HG03575 (cell line): ENCODE measurements around the gene CLK2.
"Not testable (repeated sequence)": the region's sequence is repeated elsewhere in the genome, so short reads cannot be mapped to it uniquely, and the experiment has no call there.

Experiments used
- ATAC-seq: cut with Tn5 transposase; IDR thresholded peaks from one replicate; pipeline ENCODE4 v1.9.1; 2021; ENCODE audit not compliant: unreplicated experiment, insufficient number of reproducible peaks, low FRiP score; ENCODE audit errors: extremely low read depth

CLK2 gene

DNA sequence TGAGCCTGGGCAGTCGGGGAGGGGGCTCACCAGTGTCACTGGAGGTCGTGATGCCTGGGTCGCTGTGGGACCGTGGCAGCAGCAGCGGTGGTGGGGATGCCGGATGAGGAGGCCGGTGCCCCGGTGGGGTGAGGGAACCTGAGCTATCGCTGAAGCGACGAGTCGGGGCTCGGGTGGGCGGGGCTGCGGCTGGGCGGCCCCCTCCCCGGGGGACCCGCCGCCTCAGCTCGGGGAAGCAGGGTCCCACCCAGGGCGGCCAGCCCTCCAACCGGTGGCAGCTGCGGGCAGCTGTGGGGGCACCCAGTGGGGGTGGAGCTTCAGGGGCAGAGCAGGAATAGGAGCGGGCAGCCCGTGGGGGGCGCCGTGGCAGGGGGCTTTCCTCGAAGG lies 23.1 kb downstream of the CLK2 start:
- no peak for ATAC-seq

DNA sequence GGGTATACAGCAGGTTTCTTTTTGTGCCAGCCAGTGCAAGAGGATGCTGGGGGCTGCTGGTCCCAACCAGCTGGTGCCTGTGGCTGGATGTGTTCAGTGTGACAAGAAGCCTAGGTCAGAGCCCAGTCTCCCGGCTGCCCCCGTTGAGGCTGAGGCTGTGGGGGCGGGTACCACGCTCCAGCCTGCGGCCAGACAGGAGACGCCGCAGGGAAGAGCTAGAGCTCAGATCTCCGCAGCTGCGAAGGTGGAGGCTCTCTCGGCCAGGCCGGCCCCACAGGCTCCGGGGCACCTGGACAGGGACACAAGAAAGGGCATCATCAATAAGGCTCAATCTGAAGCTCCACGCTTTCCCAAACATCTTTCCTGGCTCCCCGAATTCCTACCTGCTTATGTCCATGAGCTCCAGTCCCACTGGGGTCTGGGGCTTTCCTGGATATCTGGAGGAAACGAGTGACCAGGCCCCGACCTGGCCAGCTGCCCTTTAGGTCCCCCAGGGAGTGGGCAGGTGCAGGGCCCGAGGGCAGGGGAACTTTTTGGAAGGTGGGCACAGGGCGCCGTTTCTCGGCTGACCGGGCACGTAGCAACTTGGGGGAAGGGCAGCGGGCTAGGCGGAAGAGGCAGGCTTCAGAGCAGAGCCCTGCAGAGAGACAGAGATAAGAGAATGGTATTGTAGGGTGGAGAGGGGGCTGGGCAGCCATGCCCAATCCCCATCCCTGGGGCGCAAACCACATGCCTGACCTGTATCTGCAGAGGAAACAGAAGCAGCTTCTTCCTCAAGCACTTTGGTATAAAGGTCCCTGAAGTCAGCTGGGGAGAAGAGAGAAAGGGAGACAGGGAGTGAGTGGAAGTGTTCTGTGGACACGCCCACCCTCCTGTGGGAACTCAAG lies 25.4 kb downstream of the CLK2 start:
- no peak for ATAC-seq

DNA sequence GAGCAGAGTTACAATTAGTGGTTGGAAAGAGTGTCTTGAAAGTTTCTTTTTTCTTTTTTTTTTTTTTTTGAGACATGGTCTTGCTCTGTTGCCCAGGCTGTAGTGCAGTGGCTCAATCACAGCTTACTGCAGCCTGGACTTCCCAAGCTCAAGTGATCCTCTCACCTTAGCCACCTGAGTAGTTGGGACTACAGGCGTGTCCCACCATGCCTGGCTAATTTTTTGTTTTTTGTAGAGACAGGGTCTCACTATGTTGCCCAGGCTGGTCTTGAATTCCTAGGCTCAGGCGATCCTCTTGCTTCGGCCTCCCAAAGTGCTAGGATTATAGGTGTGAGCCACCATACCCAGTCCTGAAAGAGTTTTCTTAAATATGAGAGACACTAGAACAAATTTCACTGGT lies 26.5 kb downstream of the CLK2 start:
- ATAC-seq, result not testable (repeated sequence)

- no peak for ATAC-seq
These were observed 28.2 kb downstream of the CLK2 start for GRCh38 chr1:155245163-155245524.

- peak; percentile 37 for ATAC-seq
These were observed 28.7 kb downstream of the CLK2 start for GRCh38 chr1:155244368-155245162.

GRCh38 chr1:155242805-155243358 lies 30.4 kb downstream of the CLK2 start:
- ATAC-seq, result no peak

DNA sequence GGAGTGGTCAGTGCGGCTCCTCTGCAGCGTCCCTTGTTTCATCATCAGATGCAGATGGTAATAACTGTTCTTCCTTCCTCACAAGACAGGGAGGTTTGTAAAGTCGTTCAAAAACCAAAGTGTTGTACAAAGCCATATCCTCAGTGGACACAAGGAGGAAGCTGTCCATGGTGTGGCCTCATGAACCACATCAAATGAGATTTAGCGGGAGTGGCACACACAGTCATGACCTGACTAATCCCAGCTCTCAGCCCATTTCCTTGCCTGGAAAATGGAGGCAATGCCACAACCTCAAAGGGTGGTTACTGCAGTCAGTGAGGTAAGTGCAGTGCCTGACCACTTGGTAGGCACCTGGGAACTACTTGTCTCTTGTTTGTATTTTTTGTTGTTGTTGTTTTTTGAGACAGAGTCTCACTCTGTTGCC lies 31.5 kb downstream of the CLK2 start:
- ATAC-seq, result no peak

- ATAC-seq, result no peak
These were observed 32.1 kb downstream of the CLK2 start for GRCh38 chr1:155241069-155241679.

GRCh38 chr1:155236451-155236850 lies 36.9 kb downstream of the CLK2 start:
- no peak for ATAC-seq

GRCh38 chr1:155235375-155235774 lies 37.9 kb downstream of the CLK2 start:
- ATAC-seq, result not testable (repeated sequence)

GRCh38 chr1:155233502-155233901 lies 39.8 kb downstream of the CLK2 start:
- ATAC-seq, result not testable (repeated sequence)

DNA sequence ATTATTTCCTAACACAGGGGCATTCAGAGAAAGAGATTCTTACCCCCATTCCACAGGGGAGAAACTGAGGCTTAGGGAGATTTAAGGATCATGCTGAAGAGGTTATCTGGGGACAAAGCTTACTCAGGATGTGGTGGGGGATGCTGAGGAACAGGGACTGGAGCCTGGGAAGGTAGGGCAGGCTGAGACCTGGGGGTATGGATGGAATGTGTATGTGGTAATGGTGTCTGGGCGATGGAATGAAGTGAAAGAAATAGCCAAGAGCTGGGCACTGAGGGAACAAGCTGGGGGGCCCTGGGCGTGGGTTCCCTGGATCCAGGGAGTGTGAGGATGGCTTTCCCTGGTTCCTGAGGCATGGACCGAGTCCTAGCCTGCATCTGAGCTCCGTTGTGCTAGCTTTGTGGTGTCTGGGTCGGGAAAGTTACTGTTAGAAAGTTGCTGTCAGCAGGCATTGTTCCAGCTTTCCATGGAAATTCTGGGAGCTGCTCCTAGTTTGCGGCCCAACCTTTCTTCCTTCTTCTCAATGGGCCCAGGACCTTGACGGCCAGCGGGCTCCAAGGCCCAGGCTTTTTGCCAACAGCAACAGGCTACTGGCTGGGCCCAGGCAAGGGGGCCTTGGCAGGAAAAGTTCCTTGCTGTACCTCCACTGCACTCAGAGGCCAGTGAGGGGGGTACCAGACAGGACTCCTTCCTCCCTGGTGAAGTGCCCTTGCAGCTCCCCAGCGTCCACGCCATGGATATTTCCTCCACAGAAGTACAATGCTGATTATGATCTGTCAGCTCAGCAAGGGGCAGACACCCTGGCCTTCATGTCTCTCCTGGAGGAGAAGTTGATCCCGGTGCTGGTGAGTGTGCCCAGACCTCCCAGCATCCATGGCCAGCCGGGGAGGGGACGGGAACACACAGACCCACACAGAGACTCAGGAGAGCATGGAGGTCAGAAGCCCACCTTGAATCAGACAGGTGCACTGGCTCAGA lies 41.0 kb downstream of the CLK2 start:
- ATAC-seq, result not testable (repeated sequence)

GRCh38 chr1:155231302-155231701 lies 42.0 kb downstream of the CLK2 start:
- ATAC-seq, result not testable (repeated sequence)

- ATAC-seq, result no peak
These were observed 45.2 kb downstream of the CLK2 start for GRCh38 chr1:155228096-155228427.

GRCh38 chr1:155227261-155228095 lies 45.8 kb downstream of the CLK2 start:
- ATAC-seq, result peak; percentile 64

GRCh38 chr1:155226910-155227260 lies 46.4 kb downstream of the CLK2 start:
- ATAC-seq, result no peak

- ATAC-seq, result no peak
These were observed 47.0 kb downstream of the CLK2 start for GRCh38 chr1:155226188-155226909.
